NCI-H446 (cell line): ENCODE results near the gene TMC1.
A peak's percentile ranks its signal among the peaks of the same experiment; 100 is the strongest.

Source experiments
- DNase-seq, 2 experiments: peaks; one replicate each; lab custom pipeline; 2025; lab: John Stamatoyannopoulos, UW

Gene TMC1

DNA sequence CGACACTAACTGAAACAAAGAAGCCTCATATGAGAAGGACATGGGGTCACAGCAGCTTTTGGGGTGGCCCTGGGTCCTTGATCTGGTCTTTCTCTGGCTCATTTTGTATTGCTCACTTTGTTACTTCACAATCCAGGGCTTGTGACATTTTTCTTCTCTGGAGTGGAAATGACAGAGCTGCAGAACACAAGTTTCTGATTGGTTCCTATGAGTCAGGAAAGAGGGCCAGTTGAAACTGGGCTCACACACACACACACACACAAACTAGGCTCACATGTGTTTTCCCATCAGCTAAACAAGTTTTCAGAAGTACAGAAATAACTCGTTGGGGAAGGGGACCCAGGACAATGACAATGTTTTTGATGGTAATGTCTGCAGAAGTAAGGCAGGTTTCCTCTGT, 54.3 kb downstream of the TMC1 start:
- DNase-seq, result no peak

DNA sequence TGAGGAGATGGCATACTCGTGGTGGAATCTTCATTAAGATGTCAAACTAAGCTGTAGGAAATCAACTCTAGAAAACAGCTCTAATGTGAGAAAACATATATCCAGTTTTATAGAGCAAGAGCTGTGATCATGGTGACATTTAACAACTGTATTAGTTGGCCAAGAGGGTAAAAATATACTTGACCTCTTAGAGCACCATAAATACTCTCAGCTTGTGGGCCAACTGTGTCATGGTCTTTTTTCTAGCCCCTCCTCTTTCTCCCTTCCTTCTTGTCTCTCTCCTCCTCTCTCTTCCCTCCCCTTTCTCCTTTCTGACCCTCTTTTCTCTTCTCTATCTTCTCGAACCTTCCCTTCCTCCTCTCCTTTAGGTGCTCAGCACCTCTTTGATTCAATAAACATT, 54.7 kb downstream of the TMC1 start:
- no peak for DNase-seq

DNA sequence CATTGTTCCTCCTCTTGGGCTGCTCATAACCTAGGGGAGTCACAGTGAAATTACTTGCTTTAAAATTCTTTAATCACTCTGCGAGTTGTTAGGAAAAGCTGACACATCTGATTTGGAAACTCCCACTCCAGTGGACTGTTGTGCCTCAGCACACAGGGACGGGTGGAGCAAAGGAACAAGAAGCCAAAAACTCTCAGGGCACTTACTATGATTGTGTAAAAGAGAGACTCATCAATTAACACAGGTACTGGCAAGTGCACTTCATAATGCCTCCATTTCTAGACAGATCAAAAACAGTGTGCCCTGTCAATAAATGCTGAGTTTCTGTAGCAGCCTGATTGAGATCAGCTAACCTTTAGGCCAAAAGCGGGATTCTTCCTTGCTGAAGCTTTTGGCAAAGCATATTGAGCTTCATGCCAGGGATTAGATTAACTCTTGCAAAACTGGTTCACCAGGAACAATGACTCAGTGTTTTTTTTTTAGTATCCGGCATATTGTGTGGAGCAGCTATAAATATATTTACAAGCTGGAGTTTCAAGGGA, 55.9 kb downstream of the TMC1 start:
- DNase-seq, result peak; percentile 34 to 70

DNA sequence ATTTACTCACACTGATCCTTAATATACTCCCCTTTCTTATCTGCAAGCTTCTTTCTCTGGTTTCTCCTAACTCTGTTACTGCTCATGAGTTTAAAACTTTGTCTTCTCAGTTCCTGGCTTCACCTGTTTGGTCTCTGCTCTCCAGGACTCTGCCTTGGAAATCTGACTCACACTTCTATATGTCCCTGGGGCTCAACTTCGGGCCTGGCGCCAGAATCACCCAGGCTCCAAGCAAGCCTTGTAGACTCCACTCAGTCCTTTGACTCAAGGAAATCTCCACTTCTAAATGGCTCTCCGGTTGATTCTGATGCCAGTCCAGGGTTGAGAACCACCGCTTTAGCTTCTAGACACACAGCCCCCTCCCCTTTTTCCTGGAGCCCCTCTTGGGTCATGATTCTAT, 57.8 kb downstream of the TMC1 start:
- DNase-seq, result peak in 1 of 2 experiments; percentile 14

DNA sequence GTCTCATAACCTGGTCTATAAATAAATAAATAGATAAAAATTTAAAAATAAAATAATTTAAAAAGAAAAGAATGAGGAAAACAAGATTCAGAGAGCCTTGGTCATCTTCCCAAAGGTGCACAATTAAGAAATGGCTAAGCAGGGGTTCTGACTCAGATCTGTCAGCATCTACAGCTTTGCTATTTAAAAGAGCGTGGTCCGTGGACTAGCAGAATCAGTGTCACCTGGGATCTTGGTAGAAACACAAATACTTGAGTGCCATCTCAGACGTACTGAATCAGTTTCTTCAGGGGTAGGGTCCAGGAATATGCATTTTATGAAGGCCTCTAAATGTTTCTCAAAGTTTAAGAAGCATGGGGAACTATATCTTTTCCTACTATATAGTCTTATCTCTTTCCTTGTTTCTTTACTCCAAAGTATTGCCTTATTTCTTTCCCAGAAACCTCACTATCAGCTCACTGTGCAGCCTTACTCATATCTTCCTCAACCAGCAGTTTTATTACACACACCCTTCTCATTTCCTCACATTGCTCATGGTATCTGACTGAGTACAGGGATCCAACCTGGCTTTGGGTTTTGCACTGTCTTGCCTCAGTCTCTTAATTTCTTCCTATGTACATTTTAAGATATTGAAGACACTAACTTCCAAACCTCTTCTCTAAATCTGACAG, 58.6 kb downstream of the TMC1 start:
- no peak for DNase-seq

DNA sequence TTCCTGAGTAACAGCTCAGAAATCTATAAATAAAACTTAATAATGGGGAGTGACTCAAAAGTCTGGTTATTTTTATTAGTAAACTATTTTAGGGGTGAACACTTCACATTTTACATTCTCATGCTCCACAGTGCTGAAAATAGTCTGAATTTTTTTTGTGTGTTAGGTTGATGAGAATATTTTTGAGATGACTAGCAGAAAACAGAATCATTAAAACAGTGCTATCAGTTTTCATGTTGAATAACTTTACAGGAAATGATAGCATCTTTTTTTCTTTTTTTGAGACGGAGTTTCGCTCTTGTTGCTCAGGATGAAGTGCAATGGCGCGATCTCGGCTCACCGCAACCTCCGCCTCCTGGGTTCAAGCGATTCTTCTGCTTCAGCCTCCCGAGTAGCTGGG, 60.3 kb downstream of the TMC1 start:
- DNase-seq, result no peak

DNA sequence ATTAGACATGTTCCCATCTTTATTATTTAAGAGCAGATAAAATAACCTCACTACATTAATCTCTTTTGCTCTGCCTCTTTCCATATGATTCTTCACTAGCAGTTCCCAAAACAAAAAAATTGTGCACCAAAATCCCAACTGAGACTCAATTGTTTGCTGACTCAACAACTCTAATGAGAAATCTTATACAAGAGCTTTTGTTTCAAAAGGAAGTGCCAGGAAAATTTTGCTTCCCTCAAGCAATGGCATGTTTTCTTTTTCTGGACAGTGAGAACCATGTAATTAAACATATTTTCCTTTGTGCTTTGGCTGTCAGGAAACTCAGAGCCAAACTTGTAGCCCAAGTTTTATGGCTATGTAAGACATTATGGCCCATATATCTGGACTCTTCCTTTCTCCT, 62.0 kb downstream of the TMC1 start:
- DNase-seq, result no peak

DNA sequence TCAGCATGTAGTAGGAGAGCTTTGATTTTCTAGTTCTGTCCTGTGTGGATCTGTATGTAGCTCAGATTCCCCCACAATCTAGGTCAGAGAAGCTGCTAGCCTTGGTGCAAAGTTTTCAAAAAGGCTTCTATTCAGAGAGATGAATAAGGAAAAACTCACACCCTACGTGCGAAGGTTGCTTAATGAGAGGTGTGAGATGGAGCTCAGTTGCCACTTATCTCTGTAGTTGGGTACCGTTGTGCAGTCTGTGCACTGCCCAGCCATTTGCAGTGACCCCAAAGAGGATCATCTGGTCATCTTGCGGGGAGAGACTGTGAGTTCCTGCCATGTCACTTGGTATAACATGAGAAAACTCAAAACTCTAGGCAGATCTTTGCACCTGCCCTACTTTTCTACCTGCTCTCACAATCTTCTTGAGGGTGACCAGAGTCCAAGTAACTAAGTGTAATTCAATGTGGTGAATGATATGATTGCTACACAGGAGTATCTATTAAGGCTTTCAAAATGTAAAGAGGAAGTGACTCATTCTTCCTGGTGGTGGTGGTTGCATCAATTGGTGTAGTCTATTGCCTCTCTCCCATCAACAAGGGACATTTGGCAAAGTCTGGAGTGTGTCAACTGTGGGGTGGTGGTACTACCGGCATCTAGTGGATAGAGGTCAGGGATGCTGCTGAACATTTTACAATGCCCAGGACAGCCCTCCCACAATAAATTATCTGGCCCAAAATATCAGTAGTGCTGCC, 65.2 kb downstream of the TMC1 start:
- DNase-seq, result no peak

DNA sequence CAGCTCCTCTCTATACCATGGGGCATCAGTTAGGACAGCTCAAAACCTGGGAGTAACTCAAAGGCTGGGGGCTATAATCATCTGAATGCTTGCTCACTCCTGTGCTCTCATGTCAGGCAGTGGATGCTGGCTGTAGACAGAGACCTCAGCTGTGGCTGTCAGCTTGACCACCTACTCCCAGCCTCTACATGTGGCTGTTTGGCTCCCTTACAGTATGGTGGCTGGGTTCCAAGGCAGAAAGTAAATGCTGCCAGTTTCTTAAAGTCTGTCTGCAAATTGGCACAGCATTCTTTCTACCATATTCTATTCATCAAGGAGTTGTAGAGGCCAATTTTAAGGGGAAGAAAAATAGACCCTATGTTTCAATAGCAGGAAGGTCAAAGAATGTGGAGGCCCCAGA, 66.9 kb downstream of the TMC1 start:
- peak; percentile 37 to 78 for DNase-seq

DNA sequence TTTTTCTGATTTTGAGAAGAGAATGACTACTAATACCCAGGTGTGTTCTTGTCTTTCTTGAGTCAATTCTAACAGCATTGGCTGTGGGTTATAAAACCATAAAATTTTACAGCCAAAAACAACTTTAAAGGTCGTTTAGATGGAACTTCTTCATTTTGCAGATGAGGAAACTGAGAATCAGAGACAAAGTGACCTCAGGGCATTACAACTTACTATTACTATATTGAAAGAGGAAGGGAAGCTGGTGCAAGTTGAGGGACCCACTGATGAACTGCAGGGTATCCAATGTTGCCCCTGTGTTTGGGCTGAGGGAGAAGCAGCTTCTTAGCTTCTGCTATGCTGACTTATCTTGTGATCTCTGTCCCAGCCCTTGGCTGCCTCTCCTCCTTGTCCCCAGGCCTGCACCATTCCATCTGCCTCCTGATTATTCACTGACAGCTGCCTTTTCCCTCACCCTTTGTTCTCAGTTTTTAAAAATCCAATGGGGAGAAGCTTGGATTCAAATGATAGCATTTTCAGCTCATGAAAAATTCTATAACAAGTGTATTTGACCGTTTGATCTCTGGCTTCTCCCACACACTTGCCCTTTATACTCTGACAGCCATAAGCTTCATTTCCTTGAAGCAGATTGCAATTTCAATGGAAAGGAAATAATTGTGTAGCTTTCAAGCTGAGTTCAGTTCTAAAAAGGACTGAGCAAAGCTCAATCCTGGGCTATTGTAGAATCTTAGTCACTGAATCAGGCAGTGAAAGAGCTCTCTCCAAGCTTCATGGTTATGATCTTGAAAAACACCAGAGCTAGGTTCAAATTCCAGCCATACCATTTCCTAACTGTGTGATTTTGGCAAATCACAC, 68.5 kb downstream of the TMC1 start:
- peak in 1 of 2 experiments; percentile 35 for DNase-seq

DNA sequence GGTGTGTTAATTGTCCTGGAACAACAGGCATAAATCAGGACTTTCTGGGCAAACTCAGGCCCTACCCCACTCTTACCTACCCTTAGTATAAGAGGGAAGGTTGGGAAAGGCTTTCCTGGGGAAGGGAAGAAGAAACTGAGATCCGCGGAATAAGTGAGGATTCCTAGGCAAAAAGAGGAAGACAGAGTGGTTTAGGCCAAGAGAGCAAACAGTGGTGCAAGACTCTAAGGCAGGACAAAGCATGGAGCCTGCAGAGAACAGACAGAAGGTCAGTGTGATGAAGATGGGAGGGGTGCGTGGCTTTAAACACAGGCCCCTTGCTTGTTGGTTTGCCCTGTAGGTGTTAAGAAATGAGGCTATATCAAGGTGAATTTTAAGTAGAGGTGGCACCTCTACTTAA, 69.4 kb downstream of the TMC1 start:
- no peak for DNase-seq

DNA sequence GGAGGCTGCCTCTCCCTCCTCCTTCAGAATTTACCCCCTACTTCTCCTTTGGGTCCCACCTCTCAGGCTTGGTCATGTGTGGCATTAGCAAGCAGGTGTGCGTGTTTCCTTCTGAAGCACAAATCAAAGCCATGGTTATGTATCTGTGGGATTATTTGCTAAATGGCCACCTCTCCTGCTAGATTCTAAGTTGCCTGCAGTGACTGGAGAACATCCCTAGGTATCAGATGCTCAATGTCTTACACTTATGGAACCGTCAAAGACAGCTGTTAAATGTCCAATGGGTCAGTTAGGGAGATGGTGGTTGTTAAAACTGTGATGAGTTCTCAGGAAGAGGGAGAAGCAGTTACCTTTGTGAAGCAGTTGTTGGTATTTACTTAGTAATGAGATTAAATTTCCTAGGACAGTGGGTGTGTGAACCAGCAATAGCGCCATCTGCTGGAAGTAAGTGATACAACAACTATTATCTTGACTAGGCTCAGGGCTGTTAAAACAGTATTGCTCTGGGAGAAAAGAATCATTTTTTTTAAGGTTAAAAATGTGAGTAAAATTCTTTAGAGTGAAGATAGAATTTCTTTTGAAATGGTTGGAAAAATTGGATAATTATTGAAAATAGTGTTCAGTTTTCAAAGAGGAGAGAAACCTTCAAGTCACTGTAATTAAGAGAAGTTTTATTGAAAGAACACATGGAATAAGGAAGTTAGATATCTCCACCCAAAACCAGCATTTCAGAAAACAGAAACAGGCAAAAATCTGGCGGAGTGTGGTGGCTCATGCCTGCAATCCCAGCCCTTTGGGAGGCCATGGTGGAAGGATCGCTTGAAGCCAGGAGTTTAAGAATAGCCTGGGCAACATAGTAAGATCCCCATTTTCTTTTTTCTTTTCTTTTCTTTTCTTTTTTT, 71.3 kb downstream of the TMC1 start:
- peak; percentile 29 to 45 for DNase-seq

DNA sequence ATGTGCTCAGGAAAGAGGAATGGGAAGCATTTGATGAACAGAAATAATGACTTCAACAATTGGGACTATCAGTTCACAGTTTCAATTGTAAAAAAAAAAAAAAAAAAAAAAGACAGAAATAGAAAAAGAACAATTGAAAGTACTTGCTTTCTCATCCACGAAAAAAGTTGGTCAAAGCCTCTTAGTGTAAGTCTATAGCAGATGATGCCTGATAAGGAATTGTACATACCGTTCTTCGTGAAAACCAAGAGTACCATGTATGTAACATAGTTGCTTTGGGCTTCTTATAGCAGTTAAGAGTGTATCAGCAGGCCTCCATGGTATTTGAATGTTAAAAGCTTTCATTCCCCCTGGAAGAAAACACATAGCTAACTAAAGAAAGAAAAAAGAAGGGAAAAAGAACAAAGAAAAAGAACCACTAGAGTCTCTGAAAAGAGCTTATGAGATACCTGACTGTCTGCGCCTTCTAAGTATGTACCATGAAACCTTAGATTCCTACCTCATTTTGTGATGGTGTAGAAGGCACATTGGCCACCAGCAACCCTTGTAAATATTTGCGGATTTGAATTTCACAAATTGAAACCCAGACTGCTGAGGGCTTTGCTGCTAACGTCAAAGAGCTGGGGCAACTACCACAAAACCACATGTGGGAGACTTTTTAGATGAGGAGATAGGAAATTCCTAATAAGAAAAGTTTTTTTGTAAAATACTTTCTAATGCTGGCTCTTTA, 75.2 kb downstream of the TMC1 start:
- no peak for DNase-seq

DNA sequence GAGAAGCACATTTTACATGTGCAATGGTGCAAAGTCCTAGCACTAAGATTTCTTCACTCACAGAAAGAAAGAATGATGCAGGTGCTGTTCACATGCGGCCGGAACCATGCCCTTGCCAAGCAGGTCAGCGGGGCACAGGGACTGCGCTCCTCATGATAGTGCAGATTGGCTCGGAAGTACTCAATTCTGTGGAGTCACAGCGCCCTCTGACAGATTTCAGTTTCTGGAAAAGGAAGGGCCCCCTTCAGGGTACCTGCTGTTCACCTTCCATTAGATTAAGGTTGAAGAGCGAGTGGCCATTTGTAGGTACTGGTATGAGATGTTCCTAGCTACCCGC, 75.7 kb downstream of the TMC1 start:
- DNase-seq, result no peak

DNA sequence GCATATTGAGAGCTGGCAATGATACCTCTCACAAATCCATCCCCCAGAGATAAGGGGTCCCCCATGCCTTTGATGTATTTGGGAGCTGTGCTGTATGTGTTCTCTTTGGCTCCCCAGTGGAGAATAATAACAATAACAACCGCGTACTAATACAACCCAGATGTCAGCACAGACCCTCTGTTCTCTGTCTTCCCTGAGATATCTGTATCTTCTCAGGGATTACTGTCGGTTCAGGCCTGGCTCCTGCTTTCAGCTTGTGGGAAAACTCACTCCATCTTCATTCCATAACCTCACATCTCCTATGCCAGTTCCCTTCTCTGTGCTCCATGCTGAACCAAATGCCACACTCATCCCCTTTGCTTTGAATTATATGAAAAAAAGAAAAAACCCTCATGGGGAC, 76.2 kb downstream of the TMC1 start:
- DNase-seq, result no peak

DNA sequence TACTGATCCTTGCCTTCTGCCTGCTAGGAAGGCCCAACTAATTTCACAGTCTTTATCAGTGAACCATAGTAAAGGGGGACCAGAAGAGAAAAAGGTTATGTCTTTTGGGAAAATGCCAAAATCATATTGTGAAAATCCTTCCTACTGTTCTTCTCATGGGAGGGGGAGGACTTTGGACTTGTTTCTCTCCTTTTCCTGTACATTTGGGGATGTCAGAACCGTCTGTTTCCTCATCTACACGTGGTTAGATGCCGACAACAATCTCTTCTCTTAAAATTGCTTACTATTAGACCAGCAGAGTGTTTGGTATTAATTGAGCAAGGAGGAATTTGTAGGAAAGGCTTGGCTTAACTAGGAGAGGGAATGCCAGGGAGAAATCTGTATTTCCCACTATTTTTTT, 77.2 kb downstream of the TMC1 start:
- DNase-seq, result no peak

DNA sequence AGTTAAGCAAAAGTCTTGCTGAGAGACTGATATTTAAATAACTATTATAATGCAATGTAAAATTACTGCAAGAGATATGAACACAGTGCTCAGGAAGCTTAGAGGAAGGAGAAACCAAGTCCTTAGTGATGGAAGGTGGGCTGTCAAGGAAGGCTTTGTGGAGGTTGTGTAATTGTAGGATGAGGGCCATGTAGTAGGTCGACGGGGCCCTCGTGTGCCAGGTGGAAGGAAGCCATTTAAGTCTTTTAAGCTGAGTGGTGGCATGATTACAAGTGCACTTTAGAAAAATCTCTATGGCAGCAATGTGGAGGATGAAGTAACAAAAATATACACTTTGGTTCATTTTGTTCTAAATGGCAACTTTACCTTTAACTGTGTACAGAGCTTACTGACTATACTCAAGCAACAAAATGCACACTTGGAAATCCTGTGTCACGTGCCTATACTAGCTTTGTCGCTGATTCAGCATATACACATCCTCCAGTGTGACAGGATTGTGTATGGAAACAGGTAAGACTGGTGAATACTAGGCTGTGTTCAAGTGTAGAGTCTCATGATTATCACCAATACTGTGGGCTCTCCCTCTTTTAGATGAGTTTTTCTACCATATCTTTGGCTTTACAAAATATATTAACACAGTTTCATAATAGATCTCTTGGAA, 78.6 kb downstream of the TMC1 start:
- no peak for DNase-seq

DNA sequence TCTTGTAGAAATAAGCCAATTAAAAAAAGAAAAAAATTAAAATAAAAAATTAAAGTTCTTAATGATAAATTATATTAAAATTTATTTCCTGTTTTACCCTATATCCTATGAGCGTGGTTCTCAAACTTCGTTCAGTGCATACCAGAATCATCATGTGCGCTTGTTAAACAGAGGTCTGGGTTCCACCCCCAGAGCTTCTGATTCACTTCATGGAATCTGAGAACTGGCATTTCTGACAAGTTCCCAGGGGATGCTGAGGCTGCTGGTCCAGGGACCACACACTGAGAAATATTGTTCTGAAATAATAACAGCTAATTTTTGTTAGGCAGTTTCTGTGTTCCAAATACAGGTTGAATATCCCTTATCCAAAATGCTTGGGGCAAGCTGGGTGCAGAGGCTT, 79.3 kb downstream of the TMC1 start:
- DNase-seq, result no peak

DNA sequence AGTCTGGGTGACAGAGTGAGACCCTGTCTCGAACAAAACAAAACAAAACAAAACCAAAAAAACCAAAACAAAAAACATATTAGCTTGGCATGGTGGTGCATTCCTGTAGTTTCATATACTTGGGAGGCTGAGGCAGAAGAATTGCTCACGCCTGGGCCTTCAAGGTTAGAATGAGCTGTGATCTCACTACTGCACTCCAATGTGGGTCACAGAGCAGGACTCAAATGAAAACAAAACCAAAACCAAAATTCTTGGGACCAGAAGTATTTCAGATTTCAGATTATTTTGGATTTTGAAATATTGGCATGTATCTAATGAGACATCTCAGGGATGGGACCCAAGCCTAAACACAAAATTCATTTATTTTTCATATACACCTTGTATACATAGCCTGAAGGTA, 80.2 kb downstream of the TMC1 start:
- DNase-seq, result no peak

DNA sequence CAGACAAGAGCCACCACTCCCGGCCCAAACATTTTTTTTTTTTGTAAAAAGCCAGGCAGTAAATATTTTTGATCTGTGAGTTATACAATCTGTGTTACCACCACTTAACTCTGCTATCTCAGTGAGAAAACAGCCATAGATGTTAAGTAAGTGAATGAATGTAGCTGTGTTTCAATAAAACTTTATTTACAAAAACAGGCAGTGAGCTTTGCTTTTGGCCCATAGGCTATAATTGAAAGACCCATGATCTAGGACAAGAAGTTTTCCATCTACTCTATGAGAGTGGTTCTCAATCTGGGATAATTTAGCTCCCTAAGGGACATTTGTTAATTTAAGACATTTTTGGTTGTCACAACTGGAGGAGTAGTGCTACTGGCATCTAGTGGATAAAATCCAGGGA, 91.0 kb downstream of the TMC1 start:
- DNase-seq, result no peak

DNA sequence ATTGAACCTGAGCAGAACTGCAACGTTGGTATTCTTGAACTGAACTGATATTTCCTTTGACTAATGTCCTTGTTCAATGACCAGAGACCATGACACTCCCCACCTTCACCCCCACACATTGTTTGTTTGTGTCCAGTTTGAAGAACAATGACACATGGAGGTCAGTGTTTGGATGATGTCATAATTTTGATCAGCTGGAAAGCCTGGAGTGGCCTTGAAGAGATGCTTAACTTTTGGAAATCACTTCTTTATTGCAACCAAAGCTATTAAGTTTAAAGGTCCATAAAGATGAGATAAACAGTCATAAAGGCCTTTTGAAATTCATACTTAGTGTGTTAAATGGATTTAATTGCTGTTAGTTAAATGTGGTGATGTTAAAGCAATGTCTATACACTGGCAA, 92.7 kb downstream of the TMC1 start:
- DNase-seq, result no peak
